ENCODE results near the gene WIF1.

WIF1 gene

DNA sequence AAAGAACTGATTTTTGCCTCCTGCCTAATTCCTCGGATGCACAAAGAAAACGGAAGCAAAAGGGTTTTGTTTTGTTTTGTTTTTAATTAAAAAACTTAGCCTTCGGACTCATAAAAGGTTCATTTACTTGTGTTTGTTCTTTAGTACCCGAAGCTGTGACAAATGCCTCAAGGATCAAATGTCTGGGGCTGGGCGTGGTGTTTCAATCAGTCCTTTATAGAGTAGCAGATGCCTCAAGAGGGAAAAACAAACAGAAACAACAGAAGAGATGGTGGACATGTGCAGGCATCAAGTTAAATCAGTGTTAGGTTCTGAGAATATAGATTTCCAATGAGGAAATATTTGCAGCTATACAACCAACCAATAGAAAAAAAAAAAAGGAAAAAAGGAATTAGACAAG is 1.6 kb upstream of the WIF1 start:
- DNase-seq (ENCODE audit: low spot score) = no peak

DNA sequence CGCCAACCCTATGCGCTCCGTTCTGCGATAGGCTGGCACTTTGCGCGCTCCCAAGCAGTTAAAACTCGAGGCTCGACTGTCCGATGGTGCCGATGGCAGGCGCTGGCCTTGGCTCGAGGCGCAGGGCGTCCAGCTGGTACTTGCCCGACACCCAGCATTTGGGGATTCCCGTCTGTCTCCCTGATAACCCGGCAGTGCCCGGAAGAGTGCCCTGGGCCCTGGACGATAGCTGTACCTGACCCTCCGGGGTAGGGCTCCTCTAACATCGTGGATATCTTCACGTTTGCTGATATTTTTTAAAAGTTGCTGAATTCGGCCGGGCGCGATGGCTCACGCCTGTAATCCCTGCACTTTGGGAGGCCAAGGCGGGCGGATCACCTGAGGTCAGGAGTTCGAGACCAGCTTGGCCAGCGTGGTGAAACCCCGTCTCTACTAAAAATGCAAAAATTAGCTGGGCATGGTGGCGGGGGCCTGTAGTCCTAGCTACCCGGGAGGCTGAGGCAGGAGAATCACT is 908 bp upstream of the WIF1 start:
- no peak for DNase-seq (ENCODE audit: low spot score)

DNA sequence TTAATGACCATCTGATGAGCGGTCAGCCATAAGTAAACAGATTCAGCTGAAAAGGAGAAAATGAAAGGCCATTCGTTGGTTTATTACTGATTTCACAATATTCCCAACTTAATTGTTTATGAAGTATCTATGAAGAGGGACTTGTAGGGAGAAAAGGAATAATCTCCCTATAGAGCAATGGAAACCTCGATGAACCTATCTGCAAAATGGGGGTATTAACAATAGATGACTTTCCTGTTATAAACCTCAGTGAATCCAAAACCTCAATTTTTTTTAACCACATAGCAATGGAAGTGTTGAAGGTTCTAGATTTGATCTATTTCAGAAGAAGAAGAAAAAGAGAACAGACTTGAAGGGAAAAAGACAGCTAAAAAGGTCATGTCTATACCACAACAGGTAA is 2.0 kb downstream of the WIF1 start:
- DNase-seq (ENCODE audit: low spot score) = no peak

DNA sequence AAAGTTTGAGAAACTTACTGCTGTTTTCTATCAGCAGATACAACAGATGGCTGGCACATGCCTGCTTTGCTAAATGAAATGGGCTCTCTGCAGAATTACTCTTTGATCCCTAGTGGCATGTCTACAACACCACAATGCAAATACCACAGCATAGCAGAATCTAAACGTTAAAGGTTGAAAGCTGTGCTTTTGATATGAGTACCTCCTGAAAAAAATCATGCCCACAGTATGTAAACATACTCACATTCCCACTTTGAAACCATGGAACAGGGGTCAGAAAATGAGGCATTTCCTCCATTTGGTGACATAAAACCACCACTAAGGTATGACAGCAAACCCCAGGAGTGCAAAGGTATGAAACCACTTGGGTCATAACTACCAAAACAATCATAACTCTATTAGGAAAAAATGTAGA is 7.5 kb downstream of the WIF1 start:
- DNase-seq (ENCODE audit: low spot score) = no peak

DNA sequence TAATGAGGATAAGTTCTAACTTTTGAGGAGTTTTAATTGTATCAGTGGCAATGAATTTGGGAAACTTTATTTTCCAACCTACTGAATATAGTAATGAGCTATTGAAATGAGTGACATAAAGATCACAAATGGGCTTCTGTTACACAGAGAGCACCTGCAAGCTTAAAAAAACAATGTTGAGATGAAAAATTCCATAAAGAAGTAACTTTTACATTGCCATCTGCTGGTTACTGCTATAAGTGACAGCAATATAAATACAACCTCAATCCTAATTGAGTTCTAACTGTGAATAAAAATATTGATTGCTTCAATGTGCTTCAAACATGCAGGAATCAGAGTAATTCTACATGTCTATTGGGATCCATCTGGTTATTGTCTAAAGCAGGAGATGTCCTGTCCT is 14.2 kb downstream of the WIF1 start:
- peak; percentile 24 for DNase-seq (ENCODE audit: low spot score)

DNA sequence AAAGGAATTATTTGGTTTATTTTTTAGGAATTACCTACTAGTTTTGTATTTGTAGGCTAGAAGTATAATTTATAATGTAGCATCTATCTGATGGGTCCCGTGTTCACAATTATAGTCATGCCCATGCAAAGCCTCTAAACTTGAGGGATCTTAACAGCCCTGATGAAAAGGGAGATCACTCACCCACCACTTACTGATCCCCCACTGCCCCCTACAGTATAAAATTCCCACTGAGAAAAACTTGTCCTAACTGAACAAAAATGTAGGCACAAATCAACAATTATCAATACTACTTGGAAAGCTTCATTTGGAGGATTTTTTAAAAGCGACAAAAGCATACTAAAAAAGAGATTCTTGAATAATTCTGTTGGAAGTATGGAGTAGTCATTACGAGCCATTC is 21.0 kb downstream of the WIF1 start:
- DNase-seq (ENCODE audit: low spot score) = no peak

DNA sequence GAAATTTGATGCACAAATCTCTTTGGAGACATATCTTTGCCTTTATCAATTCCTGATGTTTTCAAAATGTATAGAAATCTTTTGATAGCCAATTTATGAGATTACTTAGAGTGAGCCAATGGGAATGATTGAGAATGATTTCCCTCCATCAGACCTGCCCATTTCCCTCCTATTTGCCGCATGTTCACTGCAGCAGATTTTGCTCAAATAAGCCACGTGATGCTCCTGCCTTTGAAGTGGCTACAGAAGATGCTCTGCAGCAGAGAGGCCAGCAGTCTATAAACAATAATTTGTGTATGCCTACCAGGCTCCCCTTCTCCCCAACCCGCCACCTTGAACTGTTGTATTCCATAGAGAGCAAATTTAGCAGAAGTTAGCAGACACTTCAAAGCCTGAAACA is 21.9 kb downstream of the WIF1 start:
- no peak for DNase-seq (ENCODE audit: low spot score)

DNA sequence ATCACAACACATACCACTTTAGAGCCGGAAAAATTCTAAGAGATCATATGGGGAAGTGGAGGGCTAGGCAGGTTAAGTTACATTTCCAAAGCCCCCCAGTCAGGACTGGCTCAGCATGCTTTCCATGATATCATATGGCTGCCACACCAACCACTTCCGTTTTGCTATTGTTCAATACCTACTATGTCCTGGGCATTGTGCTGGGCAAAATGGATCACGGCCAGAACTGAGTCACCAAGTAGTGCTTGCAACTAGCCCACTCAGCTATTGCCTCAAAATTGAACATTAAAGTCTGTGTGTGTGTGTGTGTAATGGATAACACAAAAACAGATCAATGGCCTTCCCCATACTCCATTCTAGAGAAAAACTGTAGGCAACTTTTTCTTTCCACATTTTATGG is 22.7 kb downstream of the WIF1 start:
- no peak for DNase-seq (ENCODE audit: low spot score)

DNA sequence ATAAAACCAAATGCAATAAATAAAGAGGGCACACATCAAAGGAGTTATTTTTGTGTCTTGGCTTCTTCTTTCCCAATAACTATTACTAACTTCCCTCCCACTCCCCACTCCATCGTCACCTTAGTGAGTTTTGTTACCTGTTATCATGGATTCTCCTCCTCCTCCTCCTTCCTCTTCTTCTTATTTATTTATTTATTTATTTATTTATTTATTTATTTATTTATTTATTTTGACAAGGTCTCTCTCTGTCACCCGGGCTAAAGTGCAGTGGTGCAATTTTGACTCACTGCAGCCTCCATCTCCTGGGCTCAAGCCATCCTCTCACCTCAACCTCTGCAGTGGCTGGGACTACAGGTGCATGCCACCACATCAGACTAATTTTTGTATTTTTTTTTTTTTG is 26.4 kb downstream of the WIF1 start:
- no peak for DNase-seq (ENCODE audit: low spot score)

DNA sequence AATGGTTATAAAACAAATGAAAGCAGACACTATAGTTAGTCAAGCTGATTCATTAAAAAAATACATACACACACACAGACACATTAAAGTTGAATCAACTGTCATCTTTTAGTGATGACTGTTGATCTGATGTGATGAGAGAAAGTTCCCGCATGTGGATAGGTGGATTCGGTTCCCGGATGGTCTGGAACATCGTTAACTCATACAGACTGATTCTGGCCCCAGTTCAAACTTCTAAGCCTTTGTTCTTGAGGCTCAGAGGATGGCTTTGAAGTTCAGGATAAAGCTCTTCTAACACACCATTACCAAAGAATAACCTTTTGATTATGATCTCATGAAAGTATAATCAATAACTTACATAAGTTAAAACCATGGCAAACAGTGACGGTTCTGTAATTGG is 27.5 kb downstream of the WIF1 start:
- DNase-seq (ENCODE audit: low spot score) = no peak

DNA sequence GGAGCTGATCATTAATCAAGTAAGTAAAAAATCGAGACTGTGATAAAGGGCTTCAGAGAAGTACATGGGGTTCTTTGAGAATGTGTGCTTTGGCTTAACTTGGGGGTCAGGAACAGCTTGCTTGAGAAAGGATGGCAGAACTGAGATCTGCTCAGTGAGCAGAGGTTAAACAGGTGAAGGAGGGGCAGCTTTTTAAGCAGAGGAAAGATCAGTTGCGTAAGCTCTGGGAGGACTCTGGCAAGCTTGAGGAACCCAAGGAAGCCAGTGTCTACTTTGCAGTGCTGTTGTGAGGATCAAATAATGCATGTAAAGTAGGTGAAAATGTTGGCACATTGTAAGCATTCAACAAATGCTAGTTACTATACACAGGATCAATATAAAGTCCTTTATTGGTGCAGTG is 30.6 kb downstream of the WIF1 start:
- no peak for DNase-seq (ENCODE audit: low spot score)

DNA sequence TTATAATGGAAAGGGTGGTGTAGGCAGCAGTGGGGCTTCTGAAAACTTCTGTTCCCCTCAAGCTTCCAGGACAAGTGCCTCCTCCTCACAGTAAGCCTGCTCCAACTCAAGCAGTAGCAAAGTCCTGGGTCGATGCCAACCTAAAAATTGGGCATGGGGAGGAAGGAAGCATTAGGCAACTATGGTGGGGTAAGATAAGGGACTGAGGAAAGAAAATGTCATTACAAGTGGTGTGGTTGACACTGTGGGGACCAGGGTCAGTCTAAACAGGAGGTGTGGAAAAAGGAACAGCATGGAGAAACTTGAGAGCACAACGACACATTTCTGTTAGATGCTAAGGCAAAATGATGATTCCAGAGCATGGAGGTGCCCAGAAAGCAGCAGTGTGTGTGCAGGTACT is 34.9 kb downstream of the WIF1 start:
- DNase-seq (ENCODE audit: low spot score) = no peak

DNA sequence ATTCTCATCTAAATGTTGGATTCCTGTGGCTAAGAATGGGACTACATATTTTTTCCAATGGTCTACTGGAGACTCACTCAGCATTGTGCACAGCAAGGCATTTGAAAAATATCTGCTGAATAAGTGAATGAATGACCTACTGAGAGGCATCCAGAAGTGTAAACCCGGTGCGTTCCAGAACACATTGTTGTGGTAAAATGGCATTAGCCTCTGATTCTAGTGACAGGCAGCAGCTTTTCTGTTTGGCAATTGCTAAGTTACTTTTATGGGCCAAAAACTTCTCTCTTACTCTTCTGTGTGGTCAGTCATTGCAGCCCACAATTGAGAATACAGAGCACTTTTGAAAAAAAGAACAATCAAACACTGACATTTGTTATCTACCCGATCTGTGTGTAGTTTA is 36.5 kb downstream of the WIF1 start:
- no peak for DNase-seq (ENCODE audit: low spot score)

DNA sequence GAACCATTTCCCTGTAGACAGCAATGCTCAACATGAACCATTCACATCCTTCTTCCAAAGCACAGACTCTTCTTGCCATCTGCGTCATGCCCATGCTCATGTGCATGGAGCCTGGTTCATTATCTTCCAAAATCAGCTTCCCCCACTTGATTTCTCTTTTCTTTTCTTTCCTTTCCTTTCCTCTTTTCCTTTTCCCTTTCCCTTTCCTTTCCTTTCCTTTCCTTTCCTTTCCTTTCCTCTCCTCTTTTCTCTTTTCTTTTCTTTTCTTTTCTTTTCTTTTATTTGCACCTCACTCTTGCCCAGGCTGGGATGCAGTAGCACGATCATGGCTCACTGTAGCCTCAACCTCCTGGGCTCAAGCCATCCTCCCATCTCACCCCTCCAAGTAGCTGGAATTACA is 37.5 kb downstream of the WIF1 start:
- DNase-seq (ENCODE audit: low spot score) = no peak

DNA sequence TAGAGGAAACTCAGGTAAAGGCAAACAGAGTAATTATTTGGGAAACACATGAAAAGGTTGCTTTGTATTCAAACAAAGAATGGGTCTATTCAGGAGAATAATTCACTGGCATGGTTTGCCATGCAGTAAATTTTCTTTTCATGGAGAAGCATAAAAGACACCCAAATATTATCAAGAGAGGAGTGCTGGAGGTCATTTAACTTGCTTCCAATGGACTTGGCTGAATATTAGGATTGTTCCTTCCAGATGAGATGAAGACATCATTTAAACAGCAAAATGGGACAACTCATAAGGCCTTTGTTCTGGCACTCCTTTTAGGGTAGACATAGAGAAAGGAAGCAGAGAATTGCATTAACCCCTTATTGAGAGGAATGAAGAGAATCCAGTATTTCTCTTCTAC is 38.7 kb downstream of the WIF1 start:
- no peak for DNase-seq (ENCODE audit: low spot score)

DNA sequence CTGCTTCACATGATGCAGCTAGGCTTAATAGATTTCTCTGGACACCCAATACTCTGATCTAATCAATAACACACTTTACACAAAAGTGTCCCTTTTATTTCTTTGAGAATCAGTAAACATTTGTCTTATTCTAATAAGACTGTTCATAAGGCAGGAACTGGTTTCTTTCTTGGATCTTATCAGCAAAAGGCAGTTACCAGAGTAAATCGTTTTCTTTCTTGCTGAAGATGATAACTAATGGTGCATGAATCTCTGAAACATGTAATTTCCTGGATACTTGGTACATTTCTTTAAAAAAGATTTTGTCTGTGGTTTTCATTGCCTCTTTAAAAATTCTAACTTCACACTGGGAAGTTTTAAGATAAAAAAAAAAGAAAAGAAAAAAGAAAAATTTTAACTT is 39.6 kb downstream of the WIF1 start:
- DNase-seq (ENCODE audit: low spot score) = no peak

DNA sequence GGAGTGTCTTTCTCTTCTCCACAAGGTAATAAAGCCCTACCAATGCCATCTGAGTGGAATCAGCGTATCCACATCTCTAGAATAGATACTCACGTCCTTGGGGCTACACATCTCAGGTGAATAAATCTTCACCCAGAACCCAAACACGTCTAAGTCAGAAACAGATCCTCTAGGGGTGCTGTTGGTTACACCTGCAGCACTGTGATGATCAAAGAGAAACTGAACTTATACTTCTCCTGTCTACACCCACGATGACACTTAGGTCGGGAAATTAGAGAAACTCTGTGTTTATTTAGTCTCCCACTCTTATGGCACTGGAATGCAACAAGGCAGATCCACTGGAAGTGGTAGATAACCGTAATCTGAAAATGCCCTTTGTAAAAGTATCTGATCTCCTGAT is 46.2 kb downstream of the WIF1 start:
- no peak for DNase-seq (ENCODE audit: low spot score)

DNA sequence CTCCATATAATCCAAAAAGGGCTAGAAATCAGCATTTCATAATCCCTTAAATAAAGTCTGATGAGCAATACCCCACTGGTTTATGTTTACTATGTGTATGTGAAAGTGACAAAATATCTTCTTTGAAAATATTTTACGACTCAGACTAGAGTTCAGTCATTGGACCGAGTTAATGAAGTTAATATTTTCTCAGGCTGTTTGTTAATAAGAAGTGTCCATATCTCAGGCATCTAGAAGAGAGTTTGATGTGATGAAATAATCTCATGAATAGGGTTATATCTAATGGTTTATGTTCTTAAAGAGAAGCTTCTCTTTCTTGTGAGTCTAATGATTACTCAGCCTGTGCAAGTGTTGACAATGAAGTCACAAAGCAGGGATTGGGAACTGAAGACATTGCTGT is 51.8 kb downstream of the WIF1 start:
- DNase-seq (ENCODE audit: low spot score) = no peak

DNA sequence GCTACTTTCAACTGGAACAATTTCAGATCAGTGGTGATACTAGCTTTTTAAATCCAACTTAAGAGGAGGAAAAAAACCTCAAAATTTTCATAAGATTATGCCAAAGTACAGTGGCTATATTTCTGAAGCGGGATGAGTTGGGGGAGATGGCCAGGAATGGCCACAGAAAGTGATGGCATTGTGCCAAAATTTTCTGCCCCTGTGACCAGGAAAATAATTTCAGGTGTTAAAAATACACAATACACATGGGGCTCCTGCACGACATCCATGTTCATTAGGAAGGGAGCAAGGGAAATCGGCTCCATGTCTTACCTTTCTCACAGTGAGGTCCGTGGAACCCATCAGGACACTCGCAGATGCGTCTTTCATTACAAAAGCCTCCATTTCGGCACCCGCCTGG is 53.7 kb downstream of the WIF1 start:
- DNase-seq (ENCODE audit: low spot score) = no peak

DNA sequence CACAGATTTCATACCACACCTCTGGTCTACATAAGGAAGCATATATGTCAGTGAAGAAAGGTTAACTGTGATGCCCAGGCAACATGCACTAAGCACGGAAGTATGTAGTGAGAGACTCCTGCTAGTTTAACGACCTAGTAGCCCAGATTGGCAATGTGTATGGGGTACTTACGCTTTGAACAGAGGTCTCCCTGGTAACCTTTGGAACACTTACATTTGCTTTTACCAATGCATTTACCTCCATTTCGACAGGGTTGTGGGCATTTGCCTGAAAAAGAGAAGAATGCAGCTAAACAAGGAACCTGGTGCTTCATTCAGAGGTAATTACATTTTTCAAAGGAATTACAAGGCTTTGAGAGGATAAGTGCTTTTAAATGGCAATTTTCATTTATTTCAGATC is 65.2 kb downstream of the WIF1 start:
- no peak for DNase-seq (ENCODE audit: low spot score)

DNA sequence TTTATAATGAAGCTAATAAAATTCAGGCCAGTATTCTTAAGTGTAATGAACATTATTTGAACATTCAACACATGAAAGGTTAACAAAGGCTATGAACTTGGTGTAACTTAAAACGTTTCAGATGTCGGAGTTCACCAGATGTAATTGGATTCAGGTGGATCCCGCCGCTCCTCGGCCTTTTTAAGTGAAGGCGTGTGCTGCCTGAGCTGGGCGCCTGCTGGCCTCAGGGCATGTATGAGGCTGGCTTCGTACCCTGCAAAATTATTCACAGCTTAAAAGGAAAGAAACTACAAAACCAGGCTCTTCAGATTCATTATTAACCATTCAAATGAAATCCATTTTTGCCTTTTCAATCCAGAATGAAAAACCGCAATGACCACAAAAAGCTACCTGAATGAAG is 69.9 kb downstream of the WIF1 start:
- DNase-seq (ENCODE audit: low spot score) = no peak

DNA sequence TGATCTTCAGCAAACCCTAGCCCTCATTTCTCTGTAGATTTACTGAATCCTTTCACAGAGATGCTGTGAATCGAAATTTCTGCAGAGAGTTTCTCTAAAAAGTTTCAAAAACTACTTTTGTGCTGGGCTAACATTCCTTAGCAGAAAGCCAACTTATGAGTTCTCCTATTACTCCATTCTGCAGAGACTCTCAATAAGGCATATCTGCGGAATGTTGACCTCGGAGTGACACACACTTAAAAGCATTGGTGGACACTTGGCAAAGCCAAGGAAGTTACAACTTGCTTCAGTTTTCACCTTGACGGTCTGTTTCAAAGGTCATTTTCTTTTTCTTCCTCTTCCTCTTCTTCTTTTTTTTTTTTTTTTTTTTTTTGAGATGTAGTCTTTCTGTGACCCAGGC is 75.8 kb downstream of the WIF1 start:
- DNase-seq (ENCODE audit: low spot score) = no peak

DNA sequence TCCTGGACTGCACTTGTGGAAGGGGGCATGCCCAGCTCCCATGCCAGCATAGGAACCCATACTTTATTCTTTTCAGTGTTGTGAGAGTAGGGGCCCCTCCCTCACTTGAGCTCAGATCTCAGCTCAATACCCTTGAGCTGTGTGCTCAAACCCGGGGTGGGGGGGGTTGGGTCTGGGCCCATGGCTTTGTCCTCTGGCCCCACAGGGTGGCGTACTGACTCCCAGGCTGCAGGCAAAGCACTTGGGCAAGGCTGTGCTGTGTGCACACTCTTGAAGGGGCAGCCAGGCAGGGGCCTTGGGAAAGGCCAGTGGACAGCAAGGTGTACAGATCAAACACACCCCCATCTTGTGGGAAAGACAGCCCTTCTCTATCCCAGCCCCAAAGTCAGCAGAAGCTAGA is 81.8 kb downstream of the WIF1 start:
- no peak for DNase-seq (ENCODE audit: low spot score)

DNA sequence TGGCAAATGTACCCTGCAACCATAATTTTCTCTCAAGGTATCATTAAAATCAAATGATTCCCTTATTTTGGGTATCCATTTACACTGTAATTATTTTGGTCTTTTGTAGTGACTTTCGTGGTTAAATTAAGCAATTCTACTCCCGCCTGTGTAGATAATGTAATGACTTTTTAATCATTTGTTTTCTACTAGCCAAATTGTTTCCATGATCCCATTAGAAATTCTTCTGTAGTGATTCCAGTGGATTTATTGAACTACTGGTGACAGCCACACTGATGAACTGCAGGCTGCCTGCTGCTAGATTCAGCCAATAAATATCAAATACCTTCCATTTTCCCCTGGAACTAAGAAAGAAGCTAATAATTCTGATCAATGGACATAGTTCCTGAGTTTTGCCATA is 96.0 kb downstream of the WIF1 start:
- DNase-seq (ENCODE audit: low spot score) = no peak

DNA sequence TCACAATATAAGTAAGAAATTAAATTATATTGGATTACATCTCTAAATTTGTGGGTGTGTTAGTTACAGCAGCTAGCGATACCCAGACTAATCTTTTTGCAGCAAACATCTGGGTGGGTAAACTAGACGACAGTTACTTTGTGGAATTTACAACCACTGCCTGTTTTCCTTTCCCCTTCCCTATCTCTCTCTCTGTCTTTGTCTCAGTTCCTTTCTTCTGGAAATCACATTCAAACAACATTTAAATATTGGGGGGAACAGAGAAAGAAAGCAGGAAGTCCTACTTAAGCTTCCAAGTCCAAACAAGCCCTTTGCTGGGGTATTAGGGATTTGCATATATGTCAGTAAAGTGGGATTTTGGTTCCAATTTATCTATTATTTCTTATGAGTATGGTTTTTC is 97.6 kb downstream of the WIF1 start:
- DNase-seq (ENCODE audit: low spot score) = no peak
